ENCODE results near the gene LSMEM2.
"Not testable (repeated sequence)": the region's sequence is repeated elsewhere in the genome, so short reads cannot be mapped to it uniquely, and the experiment has no call there.

The LSMEM2 gene

DNA sequence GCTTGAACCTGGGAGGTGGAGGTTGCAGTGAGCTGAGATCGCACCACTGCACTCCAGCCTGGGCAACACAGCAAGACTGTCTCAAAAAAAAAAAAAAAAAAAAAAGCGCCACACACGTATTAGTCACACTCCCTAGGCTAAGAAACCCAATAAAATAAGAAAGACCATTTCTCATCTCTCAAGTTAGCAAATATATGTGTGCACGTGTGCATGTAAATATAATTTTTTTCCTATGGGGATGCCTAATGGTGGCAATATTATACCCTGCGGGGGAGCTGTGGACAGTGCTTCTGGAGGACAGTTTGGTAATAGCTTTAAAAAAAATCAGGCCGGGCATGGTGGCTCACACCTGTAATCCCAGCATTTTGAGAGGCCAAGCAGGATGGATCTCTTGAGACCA lies 5.2 kb downstream of the LSMEM2 start:
- not testable (repeated sequence) for DNase-seq

GRCh38 chr3:50286322-50287227 lies 7.7 kb downstream of the LSMEM2 start:
- no peak for DNase-seq

- no peak for DNase-seq
Observed at GRCh38 chr3:50287262-50287661, 8.4 kb downstream of the LSMEM2 start.

GRCh38 chr3:50288387-50289007 lies 9.6 kb downstream of the LSMEM2 start:
- no peak for DNase-seq

- DNase-seq, result no peak
Observed at GRCh38 chr3:50289130-50289529, 10.2 kb downstream of the LSMEM2 start.

DNA sequence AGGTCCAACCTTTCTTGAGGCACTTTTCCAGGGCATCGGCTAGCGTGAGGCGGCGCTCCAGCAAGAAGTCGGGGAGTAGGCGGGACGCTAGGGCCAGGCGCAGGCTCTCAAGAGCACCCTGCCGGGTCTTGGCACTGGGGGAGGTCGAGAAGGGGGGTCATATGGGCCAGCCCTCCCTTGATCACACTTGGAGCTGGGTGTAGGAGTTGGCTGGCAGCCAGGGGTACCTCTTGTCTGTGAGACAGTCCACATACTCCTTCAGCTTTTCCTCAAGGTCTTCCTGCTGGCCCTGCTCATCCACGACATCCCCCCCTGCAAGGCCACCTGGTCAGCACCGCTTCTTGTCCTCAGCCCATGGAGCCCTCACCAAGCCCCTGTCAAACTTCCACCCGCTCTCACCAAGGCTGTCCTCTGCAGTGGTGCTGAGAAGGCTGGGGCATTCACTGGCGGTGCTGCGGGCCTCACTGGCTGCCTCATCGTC lies 11.3 kb downstream of the LSMEM2 start:
- no peak for DNase-seq

DNA sequence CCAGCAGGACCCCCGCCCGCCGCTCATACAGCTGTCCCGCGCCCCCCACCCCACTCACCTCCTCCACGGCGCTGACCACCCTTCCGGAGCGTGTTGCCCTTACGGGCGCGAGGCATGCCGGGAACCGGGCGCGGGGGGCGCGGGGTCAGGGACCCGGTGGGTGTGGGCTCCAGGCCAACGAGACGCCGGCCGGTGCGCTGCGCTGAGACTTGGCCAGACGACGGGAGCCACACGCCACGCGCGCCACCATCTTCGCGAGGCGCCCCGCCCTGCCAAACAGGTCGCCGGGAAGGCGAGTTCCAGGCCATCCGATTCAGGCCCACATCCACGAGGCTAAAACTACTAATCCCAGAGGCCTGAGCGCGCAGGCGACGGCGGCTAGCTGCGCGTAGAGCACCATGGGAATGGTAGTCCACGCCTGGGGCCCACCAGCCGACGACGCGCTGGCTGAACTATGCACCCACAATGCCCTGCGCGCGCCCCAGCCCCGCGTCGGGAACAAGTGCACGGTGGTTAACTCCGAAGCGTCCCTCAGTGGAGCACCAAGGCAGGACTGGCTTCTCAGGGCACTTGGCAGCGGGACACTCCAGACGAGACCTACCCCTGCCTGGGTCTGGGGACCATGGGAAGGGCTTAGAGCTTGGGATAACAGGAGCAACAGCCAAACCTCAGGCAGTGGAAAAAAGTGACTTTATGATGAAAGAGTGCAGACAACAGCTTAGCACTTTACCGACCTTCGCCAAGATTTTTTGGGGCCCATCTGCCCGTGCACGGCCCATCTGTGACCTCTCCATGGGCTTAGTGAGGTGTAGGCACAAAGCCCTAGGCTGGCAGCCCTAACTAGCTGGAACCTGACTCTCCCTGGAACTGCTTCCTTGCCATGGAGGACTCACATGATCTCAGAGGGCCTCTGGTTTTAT lies 13.5 kb downstream of the LSMEM2 start, which contains the start of gene IFRD2:
Gene IFRD2 (minus strand): TSS at position 271 of the 920 bp plus-strand sequence. CDS start 155 bp downstream, at position 116.
- peak; percentile 98 to 99 (median 99) for DNase-seq

GRCh38 chr3:50293079-50293801 lies 14.4 kb downstream of the LSMEM2 start:
- DNase-seq, result no peak

DNA sequence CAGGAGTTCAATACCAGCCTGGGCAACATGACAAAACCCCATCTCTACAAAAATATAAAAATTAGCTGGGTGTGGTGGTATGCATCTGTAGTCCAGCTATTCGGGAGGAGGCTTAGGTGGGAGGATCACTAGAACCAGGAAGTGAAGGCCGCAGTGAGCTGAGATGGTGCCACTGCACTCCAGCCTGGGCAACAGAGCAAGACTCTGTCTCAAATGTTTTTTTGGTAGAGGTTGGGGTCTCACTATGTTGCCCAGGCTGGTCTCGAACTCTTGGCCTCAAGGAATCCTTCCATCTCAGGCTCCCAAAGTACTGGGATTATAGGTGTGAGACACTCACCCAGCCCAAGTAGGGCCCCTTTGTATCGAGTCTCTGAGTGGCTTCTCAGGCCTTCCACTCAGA lies 15.2 kb downstream of the LSMEM2 start:
- DNase-seq, result no peak

GRCh38 chr3:50294492-50295403 lies 15.9 kb downstream of the LSMEM2 start:
- no peak for DNase-seq

GRCh38 chr3:50295553-50296431 lies 16.9 kb downstream of the LSMEM2 start:
- no peak for DNase-seq

DNA sequence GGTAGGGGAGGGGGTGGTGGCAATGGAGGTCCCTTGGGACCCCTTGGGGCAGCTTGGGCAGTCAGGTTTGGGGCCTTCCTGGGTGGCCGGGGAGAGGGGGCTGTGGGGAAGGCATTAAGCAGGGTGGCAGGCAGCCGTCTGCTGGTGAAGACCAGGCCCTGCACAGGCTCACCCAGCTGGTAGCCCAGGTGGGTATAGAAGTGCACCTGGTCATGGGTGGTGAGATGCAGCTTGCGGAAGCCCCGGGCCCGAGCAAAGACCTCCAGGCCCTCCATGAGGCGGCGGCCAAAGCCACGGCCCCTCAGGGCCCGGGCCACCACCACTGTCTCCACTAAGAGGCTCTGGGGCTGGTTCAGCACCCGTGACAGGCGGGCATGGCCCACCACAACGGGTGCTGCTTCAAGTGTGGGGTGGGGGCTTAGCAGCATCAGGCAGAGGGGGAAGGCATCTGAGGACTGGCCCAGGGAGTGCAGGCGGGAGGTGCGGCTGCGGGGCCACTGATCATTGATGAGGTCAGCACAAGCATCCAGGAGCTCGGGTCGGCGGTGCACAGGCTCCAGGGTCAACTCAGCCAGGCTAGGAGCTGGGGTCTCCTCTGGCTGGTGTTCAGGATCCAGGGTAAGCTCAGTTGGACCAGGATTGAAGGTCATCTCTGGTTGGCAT lies 18.0 kb downstream of the LSMEM2 start:
- DNase-seq, result no peak

- no peak for DNase-seq
Observed at GRCh38 chr3:50297384-50297775, 18.5 kb downstream of the LSMEM2 start.

DNA sequence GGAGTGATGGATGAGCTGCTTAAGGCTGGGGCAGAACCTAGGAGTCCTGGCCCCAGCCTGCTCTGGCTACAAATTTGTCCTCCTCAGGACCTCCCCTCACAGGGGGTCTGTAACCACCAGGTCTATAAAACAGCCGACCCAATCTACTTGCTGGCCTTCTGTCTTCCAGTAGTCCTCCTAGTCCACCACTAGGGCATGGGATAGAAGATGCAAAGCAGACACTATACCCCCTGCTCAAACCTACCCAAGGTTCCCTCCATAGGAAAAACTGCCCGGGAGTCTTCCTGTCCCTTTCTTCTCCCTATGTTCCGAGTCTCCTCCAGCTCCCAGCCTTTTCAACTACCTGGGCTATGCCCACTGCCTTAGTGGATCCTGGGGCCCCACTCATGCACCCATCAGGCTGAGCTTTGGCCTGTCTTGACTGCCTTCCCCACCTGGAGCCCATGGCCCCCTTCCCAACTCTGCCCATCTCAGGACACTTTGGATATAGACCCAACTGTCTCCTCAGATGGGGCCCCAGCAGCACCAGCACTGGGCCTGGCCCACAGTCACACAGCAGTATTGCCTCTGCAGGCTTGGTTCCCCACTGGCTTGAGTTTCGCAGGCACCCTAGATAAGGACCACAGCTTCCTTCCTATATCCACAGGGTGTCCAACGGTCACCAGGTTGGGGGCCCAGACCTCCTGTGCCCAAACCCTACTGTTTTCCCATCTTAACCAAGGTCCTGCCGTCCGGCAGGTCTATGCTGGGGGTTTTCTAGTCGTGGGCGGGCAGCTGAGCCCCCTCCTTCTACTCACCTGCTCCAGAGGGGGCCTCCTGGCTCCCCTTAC lies 19.2 kb downstream of the LSMEM2 start:
- DNase-seq, result peak in 1 of 3 donors; percentile 35

- DNase-seq, result peak; percentile 99 to 100 (median 100)
Observed at GRCh38 chr3:50298836-50299637, 20.1 kb downstream of the LSMEM2 start, which contains the start of the genes HYAL3 and NAA80. TSS of gene HYAL3 (minus strand) at chr3:50299405. CDS start at chr3:50295602, 3,803 bp downstream. TSS of gene NAA80 (minus strand) at chr3:50299405. CDS start at chr3:50297463, 1,942 bp downstream.

DNA sequence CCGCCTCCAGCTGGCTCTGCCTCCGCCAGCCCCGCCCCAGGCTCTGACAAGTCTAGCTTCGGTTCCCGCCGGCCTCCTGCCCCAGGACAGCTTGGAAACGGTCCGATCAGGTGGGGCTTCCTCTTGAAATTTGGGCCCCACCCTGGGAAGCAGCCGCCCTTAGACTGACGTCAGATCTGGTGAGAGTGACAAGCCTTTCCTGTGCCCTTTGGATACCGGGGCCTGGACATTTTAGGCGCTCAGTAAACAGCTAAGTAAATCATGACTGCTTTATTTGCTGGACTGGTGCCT lies 20.7 kb downstream of the LSMEM2 start:
- no peak for DNase-seq

DNA sequence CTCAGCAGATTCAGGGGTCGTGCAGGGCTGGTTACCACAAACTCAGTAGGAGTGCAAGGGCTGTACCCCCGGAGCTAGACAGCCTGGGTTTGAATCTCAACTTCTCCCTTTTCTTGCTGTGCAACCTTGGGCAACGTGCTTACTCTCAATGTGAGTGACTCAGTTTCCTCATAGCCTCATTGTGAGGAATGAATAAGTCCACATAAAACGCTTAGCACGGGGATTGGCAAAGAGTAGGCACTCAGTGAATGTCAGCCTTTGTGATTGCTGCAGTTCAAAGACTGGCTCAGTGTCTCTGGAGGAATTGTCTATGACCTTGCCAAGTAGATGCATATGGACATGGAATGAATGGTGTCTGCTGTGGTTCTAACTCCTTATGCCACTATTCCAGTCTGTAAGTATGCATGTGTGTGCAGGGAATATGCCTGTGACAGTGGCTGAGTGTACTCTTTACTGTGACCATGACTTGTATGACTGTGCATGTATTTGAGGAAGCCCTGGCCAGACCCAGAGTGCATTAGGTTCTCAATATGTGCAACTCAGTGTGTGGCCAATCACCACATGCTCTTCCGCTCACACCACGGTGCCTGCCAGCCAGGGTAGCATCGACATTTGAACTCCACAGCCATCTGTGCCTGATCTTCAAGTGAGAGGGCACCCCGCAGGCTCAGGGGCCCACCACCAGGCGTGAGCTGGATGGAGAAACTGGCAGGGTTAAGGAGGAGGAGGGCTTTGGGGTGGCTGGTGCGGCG lies 21.2 kb downstream of the LSMEM2 start:
- peak; percentile 78 to 85 (median 84) for DNase-seq

All from suppressor macrophage treated with lipopolysaccharide for 1 hour (primary cell).